K562 (cell line): ENCODE data around the gene SLC7A9. TPM values are rescaled to one million over a fixed set of nuclear protein-coding genes. Genes with fewer than 3 reads are reported as not detected.

ENCODE experiments used
- ATAC-seq: fragments of 200-7000 bp; cut with Tn5 transposase; 3 replicates; pipeline ENCODE4 v1.9.1; 2020; ENCODE audit warnings: moderate library complexity
- BruUV-seq: library from RNA; stranded (reverse); fragments of 400-500 nt; replicated peaks from 2 replicates; lab custom pipeline; 2021; lab: Mats Ljungman, UMichigan
- CTCF ChIA-PET: fragments of 300-600 bp; formaldehyde crosslinking; extraction: SDS; loops from one replicate; lab custom pipeline; 2021; ENCODE audit warnings: low intra/inter-chr PET ratio; lab: Yijun Ruan, JAX
- POLR2A ChIA-PET: fragments of 300-600, 350-650 bp; sonication (Branson Sonifier 250); formaldehyde crosslinking; extraction: SDS; loops from one replicate; lab custom pipeline; 2021; ENCODE audit warnings: antibody characterized with exemption, inconsistent platforms; lab: Yijun Ruan, JAX
- DNase-seq, 4 experiments: peaks; one replicate each; pipeline versions ENCODE4 v3.0.0 to v3.0.0-alpha.2; 2011 to 2018; ENCODE audit warnings: low spot score in 3 of 4, mixed read lengths in 3 of 4; ENCODE audit errors: extremely low read depth in 1 of 4
- FAIRE-seq: peaks from 2 replicates; lab custom pipeline; 2011; peaks lifted over from hg19 to GRCh38; lab: Jason Lieb, UNC
- H2AFZ ChIP-seq: 2 replicates; pipeline ENCODE4 v1.6.0; 2011; ENCODE audit warnings: low read depth, low read length, control low read depth, inconsistent platforms
- H3K27ac ChIP-seq: fragments of 200-600 bp; 3 replicates; pipeline ENCODE4 v1.8.0; 2011; ENCODE audit warnings: low read depth, mild to moderate bottlenecking, control low read depth, inconsistent platforms, low read length, moderate library complexity, mixed read lengths; ENCODE audit errors: extremely low read depth
- H3K27me3 ChIP-seq, 2 experiments: fragments of 300-600 bp in 1 of 2; 2 replicates in 1 of 2; 3 replicates in 1 of 2; pipeline versions ENCODE4 v1.6.0 to v1.8.0; 2011; ENCODE audit warnings: inconsistent platforms in 2 of 2, low read length in 2 of 2, mild to moderate bottlenecking in 1 of 2, mixed read lengths in 1 of 2, moderate library complexity in 1 of 2; ENCODE audit not compliant: control insufficient read depth in 2 of 2, insufficient read depth in 2 of 2
- H3K36me3 ChIP-seq: fragments of 300-600 bp; 3 replicates; pipeline ENCODE4 v1.8.0; 2011; ENCODE audit warnings: mild to moderate bottlenecking, low read length, inconsistent platforms; ENCODE audit not compliant: control insufficient read depth, insufficient read depth
- H3K4me1 ChIP-seq, 2 experiments: fragments of 200-600 bp in 1 of 2; replicated peaks in 1 of 2; 2 replicates in 1 of 2; 3 replicates in 1 of 2; pipeline versions ENCODE4 v1.5.1 to v1.8.0; 2011; ENCODE audit warnings: inconsistent platforms in 2 of 2, low read length in 2 of 2, mild to moderate bottlenecking in 1 of 2, mixed read lengths in 1 of 2, moderate library complexity in 1 of 2; ENCODE audit not compliant: control insufficient read depth in 2 of 2, insufficient read depth in 2 of 2
- H3K4me2 ChIP-seq: 2 replicates; pipeline ENCODE4 v1.6.1; 2011; ENCODE audit warnings: low read length, control low read depth, inconsistent platforms, mixed read lengths; ENCODE audit not compliant: insufficient read depth
- H3K4me3 ChIP-seq: fragments of 200-600 bp; sonication (generic), shearing (Covaris generic); 2 replicates; pipeline ENCODE4 v1.5.1; 2016; ENCODE audit warnings: control low read depth, inconsistent platforms
- H3K79me2 ChIP-seq: fragments of 200-600 bp; 3 replicates; pipeline ENCODE4 v1.8.0; 2011; ENCODE audit warnings: low read length, inconsistent platforms; ENCODE audit not compliant: control insufficient read depth, insufficient read depth
- H3K9ac ChIP-seq, 2 experiments: 2 replicates each; pipeline versions ENCODE4 v1.6.0 to v1.6.1; 2011; ENCODE audit warnings: low read depth in 2 of 2, low read length in 2 of 2, control low read depth in 1 of 2, inconsistent platforms in 1 of 2, mild to moderate bottlenecking in 1 of 2, mixed read lengths in 1 of 2; ENCODE audit not compliant: insufficient read depth in 1 of 2
- H3K9me1 ChIP-seq: one replicate; pipeline ENCODE4 v1.6.0; 2011; ENCODE audit warnings: inconsistent platforms, mild to moderate bottlenecking, low read length, moderate library complexity; ENCODE audit not compliant: control insufficient read depth, insufficient read depth
- H3K9me3 ChIP-seq: replicated peaks from 2 replicates; pipeline ENCODE4 v1.5.1; 2011; ENCODE audit warnings: low read depth, low read length, inconsistent platforms; ENCODE audit not compliant: control insufficient read depth, insufficient read depth
- H4K20me1 ChIP-seq: replicated peaks from 2 replicates; pipeline ENCODE4 v1.6.1; 2011; ENCODE audit warnings: low read length, inconsistent platforms, mixed read lengths; ENCODE audit not compliant: control insufficient read depth, insufficient read depth
- BRD9 ChIP-seq: fragments of 450-650 bp; IDR thresholded peaks from 2 replicates; pipeline ENCODE4 v1.6.1; 2018; ENCODE audit warnings: low read depth; ENCODE audit not compliant: partially characterized antibody
- DDX20 ChIP-seq: fragments of 450-650 bp; IDR thresholded peaks from 2 replicates; pipeline ENCODE4 v1.6.1; 2016; ENCODE audit warnings: missing genetic modification characterization, low read depth, mild to moderate bottlenecking, missing compliant biosample characterization, moderate library complexity
- KLF16 ChIP-seq: IDR thresholded peaks from 2 replicates; pipeline ENCODE4 v1.6.1; 2016; ENCODE audit warnings: antibody characterized with exemption
- MITF ChIP-seq: IDR thresholded peaks from 2 replicates; pipeline ENCODE4 v1.6.1; 2014; ENCODE audit warnings: antibody characterized with exemption
- NONO ChIP-seq, 2 experiments: fragments of 200-400 bp in 1 of 2; fragments of 450-650 bp in 1 of 2; formaldehyde crosslinking in 1 of 2; IDR thresholded peaks; 2 replicates each; pipeline ENCODE4 v1.6.1; 2017; ENCODE audit warnings: low read depth in 2 of 2, mild to moderate bottlenecking in 2 of 2, moderate library complexity in 2 of 2, low read length in 1 of 2
- PRDM10 ChIP-seq: fragments of 450-650 bp; IDR thresholded peaks from 2 replicates; pipeline ENCODE4 v1.6.1; 2018; ENCODE audit not compliant: partially characterized antibody
- PRPF4 ChIP-seq: fragments of 200-400 bp; formaldehyde crosslinking; IDR thresholded peaks from one replicate; pipeline ENCODE4 v1.6.1; 2017; ENCODE audit warnings: low read length, low read depth, mild to moderate bottlenecking; ENCODE audit not compliant: insufficient read depth, poor library complexity, severe bottlenecking
- TRIM25 ChIP-seq: fragments of 450-650 bp; IDR thresholded peaks from 2 replicates; pipeline ENCODE4 v1.7.0; 2016; ENCODE audit warnings: borderline replicate concordance
- ZBTB26 ChIP-seq: fragments of 450-650 bp; formaldehyde crosslinking; IDR thresholded peaks from 2 replicates; pipeline ENCODE4 v1.4.0; 2022; ENCODE audit warnings: missing genetic modification characterization
- ZFX ChIP-seq: sonication (generic); formaldehyde crosslinking; IDR thresholded peaks from 2 replicates; pipeline ENCODE4 v1.8.0; 2022; ENCODE audit warnings: mild to moderate bottlenecking, missing genetic modification reagents, moderate library complexity
- ZNF79 ChIP-seq: fragments of 250-450 bp; sonication (Bioruptor Pico); IDR thresholded peaks from 2 replicates; pipeline ENCODE4 v1.4.0; 2020; ENCODE audit warnings: low read depth, mild to moderate bottlenecking, moderate library complexity
- WGBS: fragments of 100-300 bp; shearing (Covaris generic); methylation state at CpG from one replicate; pipeline ENCODE4 v1.1.6; 2016; ENCODE audit warnings: low coverage, mixed read lengths; ENCODE audit not compliant: insufficient coverage; ENCODE audit errors: missing lambda C conversion rate; 5-methylcytosine and 5-hydroxymethylcytosine counted together
- in situ Hi-C: fragments of 300-500 bp; cut with MboI; formaldehyde crosslinking; loops from 4 replicates; pipeline ENCODE4 v1.15.0; 2018; ENCODE audit warnings: inconsistent platforms, mixed read lengths
- intact Hi-C: fragments of 100-400 bp; cut with micrococcal nuclease; formaldehyde crosslinking; loops from 2 replicates; pipeline ENCODE4 v1.14.2; 2022
- polyA plus RNA-seq, 8 experiments: library from polyadenylated mRNA; depleted of rRNA in 4 of 8; stranded (reverse) in 5 of 8; unstranded in 3 of 8; fragments of >200 nt; fragmentation: Nextera tagmentation in 2 of 8; fragmentation: Illumina TruSeq in 1 of 8; extraction: Ambion mirVana in 2 of 8; extraction: Trizol in 1 of 8; gene quantifications; 2 replicates each; pipeline versions ENCODE4 v1.2.1 to v1.2.3, GENCODE V29; 2011 to 2014; ENCODE audit warnings: inconsistent platforms in 1 of 8, missing spikeins in 1 of 8
- total RNA-seq, 7 experiments: library from RNA; depleted of rRNA in 6 of 7; stranded (reverse); fragments of >200 nt in 6 of 7; fragmentation: Illumina TruSeq in 2 of 7; extraction: Trizol in 2 of 7; gene quantifications; 2 replicates each; pipeline versions ENCODE4 v1.2.1 to v1.2.3, GENCODE V29; 2011 to 2021; ENCODE audit warnings: low replicate concordance in 1 of 7

Gene SLC7A9
- total and polyA plus RNA-seq, 9 of the 15 experiments (the other 6 are each of a cell fraction or from before 2014, with no cell fraction given), result not detected

GRCh38 chr19:32914879-32915660 is 45.5 kb upstream of the SLC7A9 start (continued):
- no peak for TF ChIP-seq ZBTB26 (CRISPR knock-in tag)
- TF ChIP-seq ZNF79 (CRISPR knock-in tag), result no peak

GRCh38 chr19:32911467-32911866 is 41.9 kb upstream of the SLC7A9 start:
- no peak for ATAC-seq
- no peak for DNase-seq
- no TSS peak for BruUV-seq
- Histone ChIP-seq H3K27ac (no peak overlapping the region), H2AFZ (no peak overlapping the region), H3K36me3 (no peaks in the 10 kb centered on the region), H3K27me3 (no peaks in the 10 kb centered on the region), H3K4me1 (peaks cover 0 to 9% of the 10 kb centered on the region in 2 experiments; a peak in 1 of 5 replicates), H3K4me2 (no peak overlapping the region), H4K20me1 (no peaks in the 10 kb centered on the region), H3K79me2 (no peaks in the 10 kb centered on the region), H3K9ac (no peak overlapping the region), H3K9me1 (no peaks in the 10 kb centered on the region), H3K9me3 (no peaks in the 10 kb centered on the region), H3K4me3 (no peak overlapping the region)
- ChIA-PET CTCF (no interaction called here), POLR2A (interaction anchor here (1.1 kb wide), 1 partner anchor 211 kb away, joined by 3 read pairs; no protein-coding TSS in a partner anchor)
- intact Hi-C loops, result no loop called here
- no peak for FAIRE-seq
- WGBS, result 54% methylated on average over 4 of the region's 4 CpGs
- in situ Hi-C loops, result no loop called here
- TF ChIP-seq NONO (IDR thresholded peaks at IDR 0.05; ENCODE audit: low read depth in 2 of 2, low read length in 1 of 2) (no peak), BRD9 (no peak), DDX20 (tag) (no peak), PRDM10 (peak; percentile 83), PRPF4 (no peak), MITF (no peak), KLF16 (no peak), ZFX (no peak), TRIM25 (no peak)
